ENCODE measurements around the gene SLC48A1.

DNA sequence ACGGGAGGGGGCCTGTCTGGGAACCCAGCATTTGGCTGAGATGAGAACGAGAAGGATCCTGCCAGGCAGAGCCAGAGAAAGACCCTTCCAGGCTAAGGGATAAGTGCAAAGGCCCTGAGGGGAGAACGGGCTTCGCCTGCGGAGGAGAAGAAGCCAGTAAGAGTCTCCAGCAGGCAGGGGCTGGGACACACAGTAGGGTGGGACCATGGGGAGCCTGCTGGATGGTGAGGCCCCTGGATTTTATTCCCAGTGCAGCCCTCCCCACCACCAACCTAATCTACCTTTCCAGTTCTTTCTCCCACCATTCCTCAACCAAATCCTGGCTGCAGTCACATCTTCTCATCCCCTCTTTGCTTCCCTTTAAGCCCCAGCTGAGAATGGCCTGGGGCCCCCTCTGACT, 27.0 kb upstream of the SLC48A1 start:
- TF ChIP-seq FOXM1 (IDR thresholded peaks at IDR 0.05; ENCODE audit: borderline replicate concordance) (no peak), BHLHE40 (IDR thresholded peaks at IDR 0.05; ENCODE audit: borderline replicate concordance) (no peak), LEF1 (IDR thresholded peaks at IDR 0.05; ENCODE audit: borderline replicate concordance) (no peak), SUZ12 (IDR thresholded peaks at IDR 0.05) (no peak), SP1 (IDR thresholded peaks at IDR 0.05) (no peak), ELF4 (IDR thresholded peaks at IDR 0.05) (no peak), NFRKB (IDR thresholded peaks at IDR 0.05) (no peak)

All from HEK293T (cell line).